Duodenal mucosa (tissue), 2 donors: Measurements from ENCODE around the gene TTC28.

Experiments used
- H3K27ac ChIP-seq: one replicate; pipeline ENCODE4 v1.7.0; 2013; ENCODE audit warnings: low read depth, low read length
- H3K27me3 ChIP-seq, 2 donors: one replicate each; pipeline ENCODE4 v1.7.0; 2013; ENCODE audit warnings: low read length in 2 of 2, control low read depth in 1 of 2; ENCODE audit not compliant: insufficient read depth in 2 of 2, control insufficient read depth in 1 of 2
- H3K36me3 ChIP-seq, 2 donors: one replicate each; pipeline ENCODE4 v1.7.0; 2013; ENCODE audit warnings: low read length in 2 of 2, control low read depth in 1 of 2; ENCODE audit not compliant: insufficient read depth in 2 of 2, control insufficient read depth in 1 of 2
- H3K4me1 ChIP-seq, 2 donors: one replicate each; pipeline ENCODE4 v1.7.0; 2013; ENCODE audit warnings: low read length in 2 of 2, control low read depth in 1 of 2; ENCODE audit not compliant: insufficient read depth in 2 of 2, control insufficient read depth in 1 of 2
- H3K4me3 ChIP-seq, 2 donors: one replicate each; pipeline ENCODE4 v1.7.0; 2013; ENCODE audit warnings: low read length in 2 of 2, low read depth in 1 of 2
- H3K9ac ChIP-seq, 2 donors: one replicate each; pipeline ENCODE4 v1.7.0; 2013; ENCODE audit warnings: low read length in 2 of 2, low read depth in 1 of 2
- H3K9me3 ChIP-seq, 2 donors: one replicate each; pipeline ENCODE4 v1.7.0; 2013; ENCODE audit warnings: low read length in 2 of 2, control low read depth in 1 of 2; ENCODE audit not compliant: control insufficient read depth in 1 of 2

Gene TTC28

DNA sequence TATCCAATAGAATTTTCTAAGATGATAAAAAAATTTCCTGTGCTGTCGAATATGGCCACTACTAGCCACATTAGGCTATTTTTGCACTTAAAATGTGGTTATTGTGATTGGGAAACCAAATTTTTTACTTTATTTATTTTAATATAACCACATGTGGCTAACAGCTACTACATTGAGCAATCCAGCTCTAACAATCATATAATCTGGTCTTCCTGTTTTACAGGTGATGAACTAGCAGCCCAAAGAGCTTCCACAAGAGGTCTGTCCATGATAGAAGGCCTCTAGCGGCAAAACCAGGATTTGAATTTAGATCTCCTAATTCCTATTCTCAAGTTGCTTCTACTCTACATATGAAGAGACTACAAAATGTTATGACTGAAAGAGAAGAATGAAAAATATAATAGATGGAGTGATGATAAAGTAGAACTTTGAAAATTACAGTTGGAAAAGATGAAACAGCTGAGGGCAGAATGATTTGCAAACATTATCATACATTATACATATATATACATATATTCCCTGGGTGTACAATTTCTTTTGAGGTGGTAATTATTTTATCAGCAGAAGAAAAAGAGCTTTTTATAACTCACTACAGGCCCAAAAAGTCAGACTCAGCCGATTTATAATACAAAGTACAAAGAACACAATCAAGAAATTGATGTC, 397.1 kb downstream of the TTC28 start:
- Histone ChIP-seq H3K9ac (no peak overlapping the region), H3K36me3 (no peaks in the 10 kb centered on the region), H3K27me3 (no peaks in the 10 kb centered on the region), H3K27ac (no peak overlapping the region), H3K9me3 (no peaks in the 10 kb centered on the region), H3K4me1 (no peaks in the 10 kb centered on the region), H3K4me3 (no peak overlapping the region)

DNA sequence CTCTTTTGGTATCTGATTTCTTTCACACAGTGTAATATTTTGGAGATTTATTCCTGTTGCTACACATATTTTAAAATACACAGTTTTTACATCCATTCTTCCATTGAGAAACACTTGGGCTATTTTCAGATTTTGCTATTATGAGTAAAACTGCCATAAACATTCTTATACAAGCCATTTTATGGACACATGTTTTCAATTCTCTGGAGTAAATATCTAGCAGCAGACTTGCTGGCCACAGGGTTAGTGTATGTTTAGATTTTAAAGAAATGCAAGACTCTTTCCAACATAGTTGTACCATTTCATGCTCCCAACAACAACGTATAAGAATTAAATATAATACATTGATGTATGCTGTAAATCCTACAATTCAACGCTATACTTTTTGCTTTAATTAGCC, 399.8 kb downstream of the TTC28 start:
- Histone ChIP-seq H3K36me3 (no peaks in the 10 kb centered on the region), H3K27ac (no peak overlapping the region), H3K9me3 (no peaks in the 10 kb centered on the region), H3K9ac (no peak overlapping the region), H3K4me3 (no peak overlapping the region), H3K27me3 (no peaks in the 10 kb centered on the region), H3K4me1 (no peaks in the 10 kb centered on the region)

DNA sequence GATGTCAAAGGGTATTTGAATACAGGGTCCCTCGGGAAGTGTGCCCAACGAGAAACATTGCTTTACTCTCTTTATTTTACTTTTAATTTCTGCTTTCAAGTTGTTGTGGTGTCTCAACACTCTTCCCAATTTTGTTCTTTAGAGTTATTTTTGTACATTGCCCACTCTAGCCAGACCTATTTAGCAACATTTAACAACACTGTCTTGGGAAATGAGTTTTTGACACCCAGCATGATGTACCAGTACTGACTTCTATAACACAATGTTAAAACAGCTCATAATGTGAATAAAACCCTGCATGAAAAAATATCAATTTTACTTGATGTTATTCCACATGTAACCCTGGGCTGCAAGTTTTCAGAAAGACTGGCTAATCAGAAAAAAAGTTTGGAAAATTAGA, 410.4 kb downstream of the TTC28 start:
- Histone ChIP-seq H3K9me3 (no peaks in the 10 kb centered on the region), H3K27ac (no peak overlapping the region), H3K4me3 (no peak overlapping the region), H3K4me1 (no peaks in the 10 kb centered on the region), H3K9ac (no peak overlapping the region), H3K36me3 (no peaks in the 10 kb centered on the region), H3K27me3 (no peaks in the 10 kb centered on the region)

DNA sequence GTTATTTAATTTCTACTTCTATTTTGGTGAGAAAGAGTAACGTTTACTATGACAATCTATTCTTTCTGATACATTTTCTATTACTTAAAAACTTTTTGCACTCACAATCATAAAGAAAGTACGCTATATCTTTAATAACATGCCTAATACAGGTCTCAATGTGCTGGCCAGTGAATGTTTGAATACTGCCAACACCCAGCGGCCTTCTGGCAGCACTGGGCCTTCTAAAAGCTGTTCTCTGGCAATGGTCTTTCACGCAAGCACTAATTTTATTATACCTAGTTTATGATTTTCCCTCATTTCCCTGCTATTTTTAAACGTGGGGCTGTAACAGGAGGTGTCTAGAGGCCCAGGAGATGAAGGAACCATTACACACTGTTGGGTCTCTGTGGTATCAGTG, 410.8 kb downstream of the TTC28 start:
- H3K4me3 ChIP-seq: no peak overlapping the region
- H3K4me1 ChIP-seq: no peaks in the 10 kb centered on the region
- no peak overlapping the region for H3K27ac ChIP-seq
- H3K27me3 ChIP-seq: no peaks in the 10 kb centered on the region
- no peaks in the 10 kb centered on the region for H3K36me3 ChIP-seq
- no peak overlapping the region for H3K9ac ChIP-seq
- no peaks in the 10 kb centered on the region for H3K9me3 ChIP-seq

DNA sequence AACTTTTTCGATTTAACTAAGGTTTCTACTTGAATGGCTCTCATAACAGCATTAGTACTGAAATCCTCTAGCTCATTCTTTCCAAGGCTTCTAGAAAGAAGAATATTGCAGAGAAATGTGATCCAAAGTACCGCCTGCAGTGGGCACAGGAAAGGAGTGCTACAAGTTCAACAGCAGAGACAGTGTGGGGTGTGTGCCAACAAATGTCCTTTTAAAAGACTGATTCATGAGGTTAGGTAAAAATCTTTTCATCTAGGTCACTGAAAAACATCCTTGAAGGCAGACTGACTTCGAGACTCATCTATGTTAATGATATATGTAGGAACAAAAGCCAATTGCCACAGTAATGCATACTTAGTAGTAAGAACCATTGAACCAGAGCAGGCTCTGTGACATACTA, 411.5 kb downstream of the TTC28 start:
- H3K27ac ChIP-seq: no peak overlapping the region
- H3K27me3 ChIP-seq: no peaks in the 10 kb centered on the region
- no peak overlapping the region for H3K4me3 ChIP-seq
- no peaks in the 10 kb centered on the region for H3K36me3 ChIP-seq
- no peak overlapping the region for H3K9ac ChIP-seq
- no peaks in the 10 kb centered on the region for H3K9me3 ChIP-seq
- no peaks in the 10 kb centered on the region for H3K4me1 ChIP-seq

DNA sequence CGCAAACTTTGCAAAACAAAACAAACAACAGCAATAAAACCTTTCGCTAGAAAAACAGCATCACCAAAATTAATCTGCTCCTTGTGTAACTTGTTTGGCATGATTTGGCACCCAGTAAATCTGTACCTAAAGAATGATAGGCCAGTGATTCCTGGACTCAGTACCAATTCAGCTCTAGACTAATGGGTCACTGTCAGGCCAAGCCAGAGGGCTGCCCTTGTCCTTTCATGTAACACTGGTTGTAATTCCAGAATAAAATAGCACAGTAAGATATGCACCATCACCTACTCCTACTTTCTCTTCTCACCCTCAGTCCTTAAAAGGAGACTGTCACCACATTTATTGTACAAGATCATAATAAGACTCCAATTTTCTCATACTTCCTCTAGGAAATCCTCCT, 419.0 kb downstream of the TTC28 start:
- Histone ChIP-seq H3K4me1 (no peaks in the 10 kb centered on the region), H3K36me3 (no peaks in the 10 kb centered on the region), H3K4me3 (no peak overlapping the region), H3K9me3 (no peaks in the 10 kb centered on the region), H3K27ac (no peak overlapping the region), H3K9ac (no peak overlapping the region), H3K27me3 (no peaks in the 10 kb centered on the region)

DNA sequence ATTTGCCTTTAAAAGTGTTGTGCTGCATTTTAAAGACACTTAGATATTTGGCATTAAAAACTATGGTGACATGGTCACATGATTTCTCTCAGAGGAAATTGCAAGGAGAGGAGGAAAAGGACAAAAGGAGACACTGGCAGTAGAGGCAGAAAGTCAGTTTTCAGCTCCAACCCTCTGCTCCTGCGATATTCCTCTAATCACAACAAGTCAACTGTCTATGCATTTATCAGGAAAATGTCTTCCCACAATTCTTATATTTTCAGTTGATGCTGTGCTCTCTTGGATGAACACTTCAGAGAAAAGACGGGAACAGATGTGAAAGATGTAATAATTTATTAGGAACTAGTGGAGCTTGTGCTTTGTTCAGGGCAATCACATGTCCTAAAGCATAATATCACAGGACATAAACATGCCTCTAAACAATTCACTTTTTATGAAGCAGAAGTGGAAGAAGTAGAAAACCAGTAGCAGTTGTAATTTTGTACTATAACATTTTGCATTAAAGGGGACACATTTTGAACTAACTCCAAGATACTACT, 419.8 kb downstream of the TTC28 start:
- H3K9ac ChIP-seq: no peak overlapping the region
- no peak overlapping the region for H3K27ac ChIP-seq
- no peak overlapping the region for H3K4me3 ChIP-seq
- no peaks in the 10 kb centered on the region for H3K27me3 ChIP-seq
- no peaks in the 10 kb centered on the region for H3K9me3 ChIP-seq
- H3K4me1 ChIP-seq: no peaks in the 10 kb centered on the region
- H3K36me3 ChIP-seq: peaks cover 0 to 2% of the 10 kb centered on the region in 2 donors

DNA sequence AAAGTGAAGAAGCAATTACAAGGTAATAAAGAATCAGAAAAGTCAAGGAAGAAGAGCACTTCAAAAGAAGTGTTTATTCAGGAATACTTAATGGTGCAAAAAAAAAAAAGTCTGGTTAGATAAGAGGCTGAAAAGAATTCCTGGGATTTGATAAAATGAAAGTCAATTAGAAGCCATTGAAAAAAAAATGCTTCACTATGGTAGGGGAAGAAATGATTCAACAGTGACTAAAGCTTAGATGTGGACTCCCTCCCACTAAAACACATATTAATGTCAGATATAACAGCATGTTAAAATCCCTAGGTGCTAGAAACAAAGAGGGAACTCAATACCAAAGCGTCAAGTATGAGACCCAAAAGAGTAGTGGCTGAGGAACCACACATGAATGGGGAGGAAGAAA, 425.2 kb downstream of the TTC28 start:
- H3K4me1 ChIP-seq: peaks cover 0 to 9% of the 10 kb centered on the region in 2 donors
- H3K4me3 ChIP-seq: no peak overlapping the region
- no peak overlapping the region for H3K9ac ChIP-seq
- no peaks in the 10 kb centered on the region for H3K27me3 ChIP-seq
- H3K27ac ChIP-seq: no peak overlapping the region
- no peaks in the 10 kb centered on the region for H3K9me3 ChIP-seq
- peaks cover 0 to 2% of the 10 kb centered on the region in 2 donors for H3K36me3 ChIP-seq

DNA sequence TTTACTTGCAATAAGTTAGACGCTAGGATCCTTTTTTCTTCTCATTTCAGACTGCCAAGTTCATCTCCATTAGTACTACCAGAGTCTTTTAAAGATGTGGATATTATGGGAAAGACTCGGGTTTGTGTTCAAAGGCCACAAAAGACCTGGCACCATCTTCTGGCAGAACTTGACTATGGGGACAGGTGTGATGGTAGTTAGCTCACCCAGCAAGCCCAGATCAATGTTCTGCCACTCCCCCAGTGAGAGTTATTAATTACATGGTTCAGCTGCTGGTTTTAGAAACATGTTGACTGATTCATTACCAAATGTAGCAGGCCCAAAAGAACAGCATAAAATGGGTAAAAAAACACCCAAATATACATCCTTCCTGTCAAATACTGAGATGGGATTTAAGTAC, 427.1 kb downstream of the TTC28 start:
- Histone ChIP-seq H3K4me3 (no peak overlapping the region), H3K4me1 (peaks cover 4 to 13% of the 10 kb centered on the region in 2 donors), H3K9me3 (no peaks in the 10 kb centered on the region), H3K36me3 (peaks cover 0 to 2% of the 10 kb centered on the region in 2 donors), H3K9ac (no peak overlapping the region), H3K27me3 (no peaks in the 10 kb centered on the region), H3K27ac (no peak overlapping the region)

DNA sequence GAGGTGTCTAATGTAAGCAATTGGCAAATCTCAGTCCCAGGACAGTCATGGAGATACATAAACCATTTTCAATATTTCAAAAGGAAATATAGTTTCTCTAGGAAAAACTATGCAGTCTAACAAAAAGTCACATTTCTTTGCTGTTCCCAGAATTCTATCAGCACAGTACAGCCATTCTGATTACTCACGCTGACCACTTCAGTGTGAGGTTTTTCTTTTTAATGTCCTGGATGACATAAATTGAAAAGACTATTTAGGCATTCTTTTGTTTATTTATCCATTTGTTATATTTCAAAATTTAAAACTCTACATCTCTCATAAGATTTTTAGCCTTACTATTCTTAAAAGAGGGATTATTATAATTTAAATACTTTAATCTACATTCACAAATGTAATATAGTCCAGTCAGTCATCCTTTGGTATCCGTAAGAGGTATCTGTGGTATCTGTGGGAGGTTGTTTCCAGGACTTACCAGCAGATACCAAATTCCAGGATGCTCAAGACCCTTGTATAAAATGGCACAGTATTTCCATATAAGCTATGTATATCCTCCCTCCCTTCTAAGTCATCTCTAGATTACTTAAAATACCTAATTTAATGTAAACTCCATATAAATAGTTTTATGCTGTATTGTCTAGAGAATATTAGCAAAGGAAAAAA, 429.5 kb downstream of the TTC28 start:
- Histone ChIP-seq H3K36me3 (peaks cover 0 to 2% of the 10 kb centered on the region in 2 donors), H3K27me3 (no peaks in the 10 kb centered on the region), H3K27ac (no peak overlapping the region), H3K4me1 (peaks cover 9 to 24% of the 10 kb centered on the region in 2 donors), H3K4me3 (no peak overlapping the region), H3K9ac (no peak overlapping the region), H3K9me3 (no peaks in the 10 kb centered on the region)
